Breast epithelium (tissue), 3 donors: Measurements from ENCODE around the gene NXN.

Experiments
- CTCF ChIP-seq, 3 donors: fragments of 450-650 bp; IDR thresholded peaks; one replicate each; pipeline ENCODE4 v1.5.1; 2016 to 2017; ENCODE audit warnings: antibody characterized with exemption in 3 of 3, mild to moderate bottlenecking in 3 of 3, moderate library complexity in 3 of 3
- POLR2A ChIP-seq: fragments of 450-650 bp; IDR thresholded peaks from one replicate; pipeline ENCODE4 v1.6.1; 2016; ENCODE audit warnings: antibody characterized with exemption, mild to moderate bottlenecking, moderate library complexity
- POLR2AphosphoS5 ChIP-seq, 3 donors: sonication (generic); formaldehyde crosslinking; IDR thresholded peaks; one replicate each; pipeline ENCODE4 v1.6.1; 2017; ENCODE audit warnings: antibody characterized with exemption in 3 of 3

- TF ChIP-seq POLR2A: no peak
- TF ChIP-seq CTCF (IDR thresholded peaks at IDR 0.05): no peak
- no peak for TF ChIP-seq POLR2AphosphoS5 (IDR thresholded peaks at IDR 0.05)
Observed at GRCh38 chr17:969811-970355, 9.7 kb downstream of the NXN start.
